ENCODE measurements around the gene MYO6. TPM values are rescaled to one million over a fixed set of nuclear protein-coding genes. Genes with fewer than 3 reads are reported as not detected.

Gene MYO6
- total RNA-seq, 2 experiments from 2014 or later = 0.85 to 1.1 TPM

GRCh38 chr6:75827163-75827562 is 78.1 kb downstream of the MYO6 start:
- Histone ChIP-seq H3K4me1 (ENCODE audit: insufficient read depth, low read length) (no peaks in the 10 kb centered on the region), H3K36me3 (ENCODE audit: insufficient read depth, low read length) (no peaks in the 10 kb centered on the region), H3K27ac (ENCODE audit: low read depth in 1 of 2, low read length in 2 of 2) (no peak overlapping the region), H3K9me3 (ENCODE audit: control insufficient read depth in 1 of 2, insufficient read depth in 1 of 2, low read length in 2 of 2) (no peaks in the 10 kb centered on the region), H3K4me3 (ENCODE audit: low read length) (no peak overlapping the region), H3K27me3 (ENCODE audit: control insufficient read depth in 1 of 2, insufficient read depth in 2 of 2, low read length in 2 of 2) (no peaks in the 10 kb centered on the region)
- DNase-seq (no peak), ATAC-seq (ENCODE audit: poor library complexity) (no peak)
- ChIA-PET POLR2A (no interaction called here), CTCF (no interaction called here)
- TF ChIP-seq, protein P1, sequence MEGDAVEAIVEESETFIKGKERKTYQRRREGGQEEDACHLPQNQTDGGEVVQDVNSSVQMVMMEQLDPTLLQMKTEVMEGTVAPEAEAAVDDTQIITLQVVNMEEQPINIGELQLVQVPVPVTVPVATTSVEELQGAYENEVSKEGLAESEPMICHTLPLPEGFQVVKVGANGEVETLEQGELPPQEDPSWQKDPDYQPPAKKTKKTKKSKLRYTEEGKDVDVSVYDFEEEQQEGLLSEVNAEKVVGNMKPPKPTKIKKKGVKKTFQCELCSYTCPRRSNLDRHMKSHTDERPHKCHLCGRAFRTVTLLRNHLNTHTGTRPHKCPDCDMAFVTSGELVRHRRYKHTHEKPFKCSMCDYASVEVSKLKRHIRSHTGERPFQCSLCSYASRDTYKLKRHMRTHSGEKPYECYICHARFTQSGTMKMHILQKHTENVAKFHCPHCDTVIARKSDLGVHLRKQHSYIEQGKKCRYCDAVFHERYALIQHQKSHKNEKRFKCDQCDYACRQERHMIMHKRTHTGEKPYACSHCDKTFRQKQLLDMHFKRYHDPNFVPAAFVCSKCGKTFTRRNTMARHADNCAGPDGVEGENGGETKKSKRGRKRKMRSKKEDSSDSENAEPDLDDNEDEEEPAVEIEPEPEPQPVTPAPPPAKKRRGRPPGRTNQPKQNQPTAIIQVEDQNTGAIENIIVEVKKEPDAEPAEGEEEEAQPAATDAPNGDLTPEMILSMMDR (IDR thresholded peaks at IDR 0.05) = no peak
- Mint-ChIP-seq H3K36me3 (ENCODE audit: low read depth) (no peaks in the 10 kb centered on the region), H3K27me3 (peaks cover 5% of the 10 kb centered on the region), H3K4me3 (no peak overlapping the region), H3K9me3 (no peaks in the 10 kb centered on the region), H3K4me1 (ENCODE audit: low read depth) (no peaks in the 10 kb centered on the region), H3K27ac (no peak overlapping the region)
- intact Hi-C loops (cut with DNase I, micrococcal nuclease) = no loop called here

DNA sequence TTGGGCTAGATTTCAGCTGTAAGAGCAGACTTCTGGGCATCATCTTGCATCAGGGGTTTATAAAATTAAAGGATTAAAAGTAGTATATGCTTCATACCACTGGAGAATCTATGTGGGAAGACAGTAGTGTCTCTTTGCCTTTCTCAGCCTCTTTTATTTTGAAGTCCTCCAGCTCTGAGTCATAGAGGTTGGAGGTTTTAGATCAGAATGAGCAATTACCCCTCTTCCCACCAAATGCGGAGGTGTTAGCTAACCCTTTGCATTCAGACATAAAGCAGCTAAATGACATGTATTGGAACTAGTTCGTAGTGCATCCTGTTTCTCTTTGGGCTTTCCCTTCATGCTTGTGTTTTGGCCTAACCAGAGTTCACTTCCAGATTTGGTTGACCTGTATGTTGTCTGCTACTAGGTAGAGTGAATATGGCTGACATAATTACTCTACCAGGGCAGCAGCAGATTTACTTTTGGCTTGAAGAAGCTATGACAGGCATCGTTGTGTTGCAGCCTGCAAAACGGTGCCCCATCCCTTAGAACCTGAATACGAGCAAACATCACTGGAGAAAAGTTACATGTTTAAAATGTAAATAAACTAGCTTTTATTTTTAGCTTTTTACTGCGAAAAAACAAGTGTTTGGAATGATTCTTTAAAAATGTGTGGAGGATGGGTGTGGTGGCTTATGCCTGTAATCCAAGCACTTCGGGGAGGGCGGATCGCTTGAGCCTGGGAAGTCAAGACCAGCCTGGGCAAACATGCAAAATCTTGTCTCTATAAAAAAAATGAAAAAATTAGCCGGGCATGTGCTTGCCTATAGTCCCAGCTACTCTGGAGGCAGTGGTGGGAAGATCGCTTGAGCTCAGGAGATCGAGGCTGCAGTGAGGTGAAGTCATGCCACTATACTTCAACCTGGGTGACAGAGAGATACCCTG is 82.2 kb downstream of the MYO6 start:
- intact Hi-C loops (cut with DNase I, micrococcal nuclease) = no loop called here

GRCh38 chr6:75834447-75834846 is 85.4 kb downstream of the MYO6 start:
- TF ChIP-seq, protein P1 (IDR thresholded peaks at IDR 0.05) = no peak
- Mint-ChIP-seq H3K27ac (no peak overlapping the region), H3K4me1 (ENCODE audit: low read depth) (no peaks in the 10 kb centered on the region), H3K9me3 (no peaks in the 10 kb centered on the region), H3K27me3 (no peaks in the 10 kb centered on the region), H3K4me3 (no peak overlapping the region), H3K36me3 (ENCODE audit: low read depth) (no peaks in the 10 kb centered on the region)
- ChIA-PET CTCF (interaction anchor here (0.7 kb wide), 1 partner anchor 1548 kb away, joined by 3 read pairs; no protein-coding TSS in a partner anchor), POLR2A (no interaction called here)
- DNase-seq = no peak
- Histone ChIP-seq H3K27ac (ENCODE audit: low read depth in 1 of 2, low read length in 2 of 2) (no peak overlapping the region), H3K27me3 (ENCODE audit: control insufficient read depth in 1 of 2, insufficient read depth in 2 of 2, low read length in 2 of 2) (no peaks in the 10 kb centered on the region), H3K36me3 (ENCODE audit: insufficient read depth, low read length) (no peaks in the 10 kb centered on the region), H3K9me3 (ENCODE audit: control insufficient read depth in 1 of 2, insufficient read depth in 1 of 2, low read length in 2 of 2) (no peaks in the 10 kb centered on the region), H3K4me1 (ENCODE audit: insufficient read depth, low read length) (no peaks in the 10 kb centered on the region), H3K4me3 (ENCODE audit: low read length) (no peak overlapping the region)
- no peak for ATAC-seq (ENCODE audit: poor library complexity)
- intact Hi-C loops (cut with DNase I, micrococcal nuclease) = no loop called here

More for the DNA sequence above, 82.2 kb downstream of the MYO6 start:
- ATAC-seq (ENCODE audit: poor library complexity) (no peak), DNase-seq (peak in 1 of 14 experiments; percentile 11)
- Mint-ChIP-seq H3K4me1 (ENCODE audit: low read depth) (no peaks in the 10 kb centered on the region), H3K36me3 (ENCODE audit: low read depth) (no peaks in the 10 kb centered on the region), H3K4me3 (no peak overlapping the region), H3K27me3 (no peaks in the 10 kb centered on the region), H3K27ac (no peak overlapping the region), H3K9me3 (no peaks in the 10 kb centered on the region)
- TF ChIP-seq, protein P1 (IDR thresholded peaks at IDR 0.05) = no peak
- ChIA-PET CTCF (no interaction called here), POLR2A (no interaction called here)
- no peak overlapping the region for H3K4me3 ChIP-seq (ENCODE audit: low read length)
- H3K4me1 ChIP-seq (ENCODE audit: insufficient read depth, low read length) = no peaks in the 10 kb centered on the region
- no peaks in the 10 kb centered on the region for H3K9me3 ChIP-seq (ENCODE audit: control insufficient read depth in 1 of 2, insufficient read depth in 1 of 2, low read length in 2 of 2)
- H3K27ac ChIP-seq (ENCODE audit: low read depth in 1 of 2, low read length in 2 of 2) = no peak overlapping the region
- H3K27me3 ChIP-seq (ENCODE audit: control insufficient read depth in 1 of 2, insufficient read depth in 2 of 2, low read length in 2 of 2) = no peaks in the 10 kb centered on the region
- H3K36me3 ChIP-seq (ENCODE audit: insufficient read depth, low read length) = no peaks in the 10 kb centered on the region

All from CD4-positive, alpha-beta T cell (primary cell).